Measurements from ENCODE around the gene TMIE. TPM values are rescaled to one million over a fixed set of nuclear protein-coding genes. Genes with fewer than 3 reads are reported as not detected.

TMIE gene
- polyA plus RNA-seq, 1 donor from 2014 or later, result not detected

- Histone ChIP-seq H3K27me3 (ENCODE audit: insufficient read depth, low read depth, low read length) (no peaks in the 10 kb centered on the region), H3K9me2 (ENCODE audit: insufficient read depth, low read length) (no peaks in the 10 kb centered on the region), H4K20me1 (ENCODE audit: insufficient read depth) (no peaks in the 10 kb centered on the region), H3K9ac (ENCODE audit: low read length) (no peak overlapping the region), H3K4me2 (ENCODE audit: low read length) (no peak overlapping the region), H3K79me2 (replicated peaks; ENCODE audit: insufficient read depth, low read length) (no peaks in the 10 kb centered on the region), H3K4me3 (ENCODE audit: low read length) (no peak overlapping the region), H3F3A (ENCODE audit: insufficient read depth, low read length, poor library complexity, severe bottlenecking) (no peaks in the 10 kb centered on the region), H2AFZ (ENCODE audit: low read depth, low read length) (no peak overlapping the region), H3K9me3 (ENCODE audit: low read length) (no peaks in the 10 kb centered on the region), H3K27ac (ENCODE audit: low read length) (no peak overlapping the region), H3K36me3 (ENCODE audit: insufficient read depth, low read length) (no peaks in the 10 kb centered on the region)
- TF ChIP-seq EP300 (conservative IDR thresholded peaks at IDR 0.05; ENCODE audit: poor library complexity, severe bottlenecking), result no peak
- TF ChIP-seq CTCF (IDR thresholded peaks at IDR 0.05; ENCODE audit: poor library complexity, severe bottlenecking), result no peak
- no peak for TF ChIP-seq EZH2 (IDR thresholded peaks at IDR 0.05; ENCODE audit: borderline replicate concordance, insufficient read depth, low read length, poor library complexity, severe bottlenecking)
- no peak for TF ChIP-seq REST (IDR thresholded peaks at IDR 0.05; ENCODE audit: borderline replicate concordance)
- TF ChIP-seq MXI1 (conservative IDR thresholded peaks at IDR 0.05; ENCODE audit: poor library complexity, severe bottlenecking), result no peak
- TF ChIP-seq SMC3 (conservative IDR thresholded peaks at IDR 0.05; ENCODE audit: poor library complexity), result no peak
- TF ChIP-seq TAF1 (IDR thresholded peaks at IDR 0.05; ENCODE audit: low read depth), result no peak
- no peak for TF ChIP-seq RAD21 (conservative IDR thresholded peaks at IDR 0.05)
- no peak for TF ChIP-seq POLR2AphosphoS5 (IDR thresholded peaks at IDR 0.05)
These were observed 41.9 kb downstream of the TMIE start for GRCh38 chr3:46742992-46743585.

- TF ChIP-seq POLR2AphosphoS5 (IDR thresholded peaks at IDR 0.05) (no peak), TAF1 (IDR thresholded peaks at IDR 0.05; ENCODE audit: low read depth) (no peak), REST (IDR thresholded peaks at IDR 0.05; ENCODE audit: borderline replicate concordance) (no peak), RAD21 (conservative IDR thresholded peaks at IDR 0.05) (no peak), MXI1 (conservative IDR thresholded peaks at IDR 0.05; ENCODE audit: poor library complexity, severe bottlenecking) (no peak), EP300 (conservative IDR thresholded peaks at IDR 0.05; ENCODE audit: poor library complexity, severe bottlenecking) (no peak), EZH2 (IDR thresholded peaks at IDR 0.05; ENCODE audit: borderline replicate concordance, insufficient read depth, low read length, poor library complexity, severe bottlenecking) (no peak), CTCF (IDR thresholded peaks at IDR 0.05; ENCODE audit: poor library complexity, severe bottlenecking) (no peak), SMC3 (conservative IDR thresholded peaks at IDR 0.05; ENCODE audit: poor library complexity) (no peak)
- H3K27me3 ChIP-seq (ENCODE audit: insufficient read depth, low read depth, low read length), result no peaks in the 10 kb centered on the region
These were observed 45.5 kb downstream of the TMIE start for GRCh38 chr3:46746711-46747110.

More at GRCh38 chr3:46746711-46747110, 45.5 kb downstream of the TMIE start:
- Histone ChIP-seq H3K4me2 (ENCODE audit: low read length) (no peak overlapping the region), H3K9ac (ENCODE audit: low read length) (no peak overlapping the region), H3F3A (ENCODE audit: insufficient read depth, low read length, poor library complexity, severe bottlenecking) (no peaks in the 10 kb centered on the region), H3K9me3 (ENCODE audit: low read length) (no peaks in the 10 kb centered on the region), H3K79me2 (replicated peaks; ENCODE audit: insufficient read depth, low read length) (no peaks in the 10 kb centered on the region), H3K9me2 (ENCODE audit: insufficient read depth, low read length) (no peaks in the 10 kb centered on the region), H3K27ac (ENCODE audit: low read length) (no peak overlapping the region), H3K36me3 (ENCODE audit: insufficient read depth, low read length) (no peaks in the 10 kb centered on the region), H2AFZ (ENCODE audit: low read depth, low read length) (no peak overlapping the region), H4K20me1 (ENCODE audit: insufficient read depth) (no peaks in the 10 kb centered on the region), H3K4me3 (ENCODE audit: low read length) (no peak overlapping the region)
